CD4-positive, CD25-positive, alpha-beta regulatory T cell (primary cell): Measurements from ENCODE around the gene PSMG3. TPM values are rescaled to one million over a fixed set of nuclear protein-coding genes. Genes with fewer than 3 reads are reported as not detected.

ENCODE experiments used
- ATAC-seq, 2 donors: fragments of 150-1000 bp; cut with Tn5 transposase; one replicate each; pipeline ENCODE4 v1.10.0; 2021; ENCODE audit warnings: low read depth in 2 of 2, moderate number of reproducible peaks in 2 of 2, moderate library complexity in 1 of 2
- DNase-seq, 3 donors: peaks; one replicate each; pipeline versions ENCODE4 v3.0.0 to v3.0.0-alpha.2; 2012 to 2022; ENCODE audit warnings: mixed read lengths in 1 of 3
- H3K27ac ChIP-seq: one replicate; pipeline ENCODE4 v1.7.0; 2013; ENCODE audit warnings: mild to moderate bottlenecking, low read length; ENCODE audit not compliant: insufficient read depth, poor library complexity, severe bottlenecking
- H3K27me3 ChIP-seq: one replicate; pipeline ENCODE4 v1.7.0; 2013; ENCODE audit warnings: low read length; ENCODE audit not compliant: control insufficient read depth, insufficient read depth
- H3K36me3 ChIP-seq: one replicate; pipeline ENCODE4 v1.7.0; 2013; ENCODE audit warnings: mild to moderate bottlenecking, low read length, moderate library complexity; ENCODE audit not compliant: control insufficient read depth, insufficient read depth
- H3K4me1 ChIP-seq: 2 replicates; pipeline ENCODE4 v1.7.0; 2013; ENCODE audit warnings: mild to moderate bottlenecking, low read length; ENCODE audit not compliant: insufficient read depth, control insufficient read depth, poor library complexity, severe bottlenecking
- H3K4me3 ChIP-seq: one replicate; pipeline ENCODE4 v1.7.0; 2013; ENCODE audit warnings: low read depth, mild to moderate bottlenecking, low read length, moderate library complexity
- H3K9me3 ChIP-seq, 2 experiments: 1 replicate in 1 of 2; 2 replicates in 1 of 2; pipeline ENCODE4 v1.7.0; 2013; ENCODE audit warnings: low read length in 2 of 2, mild to moderate bottlenecking in 1 of 2, moderate library complexity in 1 of 2; ENCODE audit not compliant: control insufficient read depth in 2 of 2
- H3K27ac Mint-ChIP-seq, 3 donors: one replicate each; pipeline ENCODE4 v1.8.0; 2020 to 2022; ENCODE audit warnings: mild to moderate bottlenecking in 3 of 3, mixed read lengths in 3 of 3, moderate library complexity in 2 of 3
- H3K27me3 Mint-ChIP-seq: one replicate; pipeline ENCODE4 v1.8.0; 2022; ENCODE audit warnings: mild to moderate bottlenecking, mixed read lengths
- H3K36me3 Mint-ChIP-seq: one replicate; pipeline ENCODE4 v1.8.0; 2020; ENCODE audit warnings: mixed read lengths
- H3K4me1 Mint-ChIP-seq, 4 donors: one replicate each; pipeline ENCODE4 v1.8.0; 2020 to 2022; ENCODE audit warnings: mixed read lengths in 4 of 4, mild to moderate bottlenecking in 1 of 4
- H3K4me3 Mint-ChIP-seq, 4 donors: one replicate each; pipeline ENCODE4 v1.8.0; 2020 to 2022; ENCODE audit warnings: mild to moderate bottlenecking in 4 of 4, mixed read lengths in 4 of 4, moderate library complexity in 3 of 4
- H3K9me3 Mint-ChIP-seq, 7 donors: one replicate each; pipeline ENCODE4 v1.8.0; 2020 to 2022; ENCODE audit warnings: mixed read lengths in 7 of 7, mild to moderate bottlenecking in 3 of 7, moderate library complexity in 2 of 7
- polyA plus RNA-seq, 4 donors: library from polyadenylated mRNA; unstranded; fragments of 300-500 nt; fragmentation: Illumina TruSeq; gene quantifications; one replicate each; pipeline ENCODE4 v1.2.3, GENCODE V29; 2021
- total RNA-seq: library from RNA; stranded (reverse); gene quantifications from one replicate; pipeline ENCODE4 v1.2.3, GENCODE V29; 2022

PSMG3 gene
- total and polyA plus RNA-seq, 5 donors from 2014 or later: 16.3 to 47.8 (median 45.7) TPM

DNA sequence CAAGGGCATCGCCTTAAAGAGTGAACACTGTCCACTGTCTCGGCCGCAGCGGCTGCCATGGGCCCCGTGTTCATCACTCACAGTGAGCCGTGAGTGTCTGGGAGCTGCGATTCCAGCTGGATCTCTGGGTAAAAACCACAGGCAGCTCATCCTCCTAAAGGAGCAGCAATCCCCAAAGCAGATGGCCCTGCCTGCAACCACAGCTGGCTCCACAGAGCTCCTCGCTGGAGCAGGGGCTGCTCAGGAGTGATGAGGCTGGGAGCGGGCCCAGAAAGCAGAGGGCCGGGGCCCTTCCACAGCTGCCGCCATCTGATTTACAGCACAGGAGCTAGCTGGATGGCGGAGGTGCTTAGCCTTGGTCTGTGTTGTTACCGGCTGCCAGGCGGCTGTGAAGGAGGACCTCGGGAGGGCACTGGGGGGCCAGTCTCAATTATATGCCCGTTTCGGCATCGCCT lies 7.2 kb downstream of the PSMG3 start:
- peaks cover 0 to 2% (median under 1%) of the 10 kb centered on the region in 4 donors for H3K4me1 Mint-ChIP-seq
- H3K27ac ChIP-seq: no peak overlapping the region
- peaks cover 11% of the 10 kb centered on the region for H3K36me3 ChIP-seq
- H3K9me3 ChIP-seq: no peaks in the 10 kb centered on the region
- H3K36me3 Mint-ChIP-seq: peaks cover 3% of the 10 kb centered on the region
- no peaks in the 10 kb centered on the region for H3K4me1 ChIP-seq
- H3K9me3 Mint-ChIP-seq: no peaks in the 10 kb centered on the region
- H3K4me3 ChIP-seq: no peak overlapping the region
- no peak overlapping the region for H3K4me3 Mint-ChIP-seq
- no peaks in the 10 kb centered on the region for H3K27me3 ChIP-seq
- H3K27ac Mint-ChIP-seq: no peak overlapping the region
- no peak for DNase-seq
- ATAC-seq: no peak
- H3K27me3 Mint-ChIP-seq: no peaks in the 10 kb centered on the region

DNA sequence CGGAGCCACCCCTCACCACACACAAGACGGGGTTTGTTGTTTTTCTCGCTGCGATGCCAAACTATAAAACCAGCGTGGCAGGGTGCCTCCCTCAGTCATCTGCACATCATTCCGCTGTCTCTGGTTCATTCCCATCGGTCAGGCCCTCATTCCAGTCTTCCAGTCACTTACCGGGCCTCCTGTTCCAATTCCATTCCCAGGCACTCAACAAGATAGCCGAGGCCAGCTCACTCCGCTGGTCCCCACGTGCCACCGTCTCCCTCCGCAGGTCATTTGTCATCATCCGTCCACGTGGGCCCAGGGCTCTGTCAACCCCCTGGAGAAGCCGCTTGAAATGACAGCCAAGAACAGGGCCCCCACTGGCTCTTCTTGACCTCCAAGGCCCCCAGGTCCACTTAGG lies 7.7 kb downstream of the PSMG3 start:
- DNase-seq (no peak), ATAC-seq (no peak)
- H3K27ac Mint-ChIP-seq: no peak overlapping the region
- H3K4me1 ChIP-seq: no peaks in the 10 kb centered on the region
- H3K36me3 Mint-ChIP-seq: peaks cover 3% of the 10 kb centered on the region
- H3K4me3 ChIP-seq: no peak overlapping the region
- H3K4me3 Mint-ChIP-seq: no peak overlapping the region
- H3K27ac ChIP-seq: no peak overlapping the region
- H3K9me3 ChIP-seq: no peaks in the 10 kb centered on the region
- peaks cover 6% of the 10 kb centered on the region for H3K36me3 ChIP-seq
- no peaks in the 10 kb centered on the region for H3K9me3 Mint-ChIP-seq
- H3K27me3 ChIP-seq: no peaks in the 10 kb centered on the region
- peaks cover 0 to 3% (median under 1%) of the 10 kb centered on the region in 4 donors for H3K4me1 Mint-ChIP-seq
- H3K27me3 Mint-ChIP-seq: no peaks in the 10 kb centered on the region

DNA sequence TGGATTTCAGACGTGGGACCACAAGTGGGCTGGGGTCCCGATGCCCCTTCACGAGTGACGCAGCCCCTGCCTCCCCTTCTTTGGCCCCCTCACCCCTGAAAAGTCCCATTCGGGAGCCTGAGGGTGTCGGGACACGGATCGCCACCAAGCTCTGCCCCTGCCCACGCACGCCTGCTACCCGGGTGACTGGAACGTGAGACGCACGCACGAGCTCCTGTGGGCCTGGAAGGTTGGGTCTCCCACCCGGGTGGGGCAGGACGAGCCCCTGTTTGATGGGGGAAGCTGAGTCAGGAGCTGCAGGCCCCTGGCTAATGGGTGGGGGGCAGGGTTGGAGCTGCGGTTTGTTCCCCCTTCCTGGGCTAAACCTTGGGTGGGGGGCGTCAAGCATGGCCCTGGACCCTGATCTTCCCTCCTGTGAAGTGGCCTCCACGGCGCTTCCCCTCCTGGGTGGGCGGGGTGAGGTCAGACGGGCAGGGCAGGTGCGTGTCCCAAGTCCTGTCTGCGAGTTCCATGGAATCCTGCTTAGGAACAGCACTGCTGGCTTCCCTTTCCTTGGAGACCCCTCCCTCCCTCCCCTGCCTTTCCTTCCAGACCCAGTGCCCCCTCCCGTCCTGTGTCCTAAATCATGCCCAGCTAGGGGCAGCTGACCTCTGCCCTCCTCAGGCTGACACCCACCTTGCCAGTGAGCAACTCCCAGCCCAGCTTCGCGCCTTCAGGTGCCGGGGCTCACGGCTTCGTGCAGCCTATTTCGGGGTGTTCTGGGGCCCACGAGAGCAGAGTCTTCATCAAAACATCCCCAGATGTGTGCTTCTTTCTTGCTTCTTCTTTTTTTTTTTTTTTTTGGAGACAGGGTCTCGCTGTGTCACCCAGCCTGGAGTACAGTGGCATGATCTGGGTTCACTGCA lies 8.5 kb downstream of the PSMG3 start:
- ATAC-seq (no peak), DNase-seq (no peak)
- H3K27me3 Mint-ChIP-seq: no peaks in the 10 kb centered on the region
- peaks cover 0 to 6% (median under 1%) of the 10 kb centered on the region in 4 donors for H3K4me1 Mint-ChIP-seq
- no peaks in the 10 kb centered on the region for H3K36me3 ChIP-seq
- H3K27ac ChIP-seq: no peak overlapping the region
- no peaks in the 10 kb centered on the region for H3K36me3 Mint-ChIP-seq
- no peak overlapping the region for H3K4me3 ChIP-seq
- no peaks in the 10 kb centered on the region for H3K9me3 Mint-ChIP-seq
- no peaks in the 10 kb centered on the region for H3K27me3 ChIP-seq
- no peak overlapping the region for H3K27ac Mint-ChIP-seq
- H3K4me3 Mint-ChIP-seq: no peak overlapping the region
- H3K9me3 ChIP-seq: no peaks in the 10 kb centered on the region
- no peaks in the 10 kb centered on the region for H3K4me1 ChIP-seq

DNA sequence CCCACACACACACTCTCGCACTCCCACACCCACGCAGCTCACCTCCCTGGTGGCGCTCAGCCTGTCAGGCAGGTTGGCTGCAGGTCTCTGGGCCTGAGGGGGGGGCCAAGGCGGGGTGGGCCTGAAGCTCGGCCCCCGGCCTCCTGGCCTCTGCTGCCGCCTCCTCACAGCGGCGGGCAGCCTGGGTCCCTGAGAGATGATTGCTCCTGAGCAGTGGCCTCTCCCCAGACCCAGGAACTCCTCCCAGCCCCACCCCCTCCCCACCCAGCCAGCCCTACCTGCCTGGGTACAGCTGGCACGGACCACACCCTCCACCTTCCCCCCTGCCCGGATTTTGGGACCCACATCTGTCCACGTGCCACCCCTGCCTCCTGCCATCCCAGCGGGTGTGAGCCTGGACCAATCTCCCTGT lies 9.2 kb downstream of the PSMG3 start:
- H3K9me3 ChIP-seq: no peaks in the 10 kb centered on the region
- DNase-seq (no peak), ATAC-seq (no peak)
- peaks cover 0 to 6% (median 1%) of the 10 kb centered on the region in 4 donors for H3K4me1 Mint-ChIP-seq
- no peaks in the 10 kb centered on the region for H3K9me3 Mint-ChIP-seq
- H3K36me3 Mint-ChIP-seq: no peaks in the 10 kb centered on the region
- no peaks in the 10 kb centered on the region for H3K27me3 ChIP-seq
- no peaks in the 10 kb centered on the region for H3K36me3 ChIP-seq
- no peaks in the 10 kb centered on the region for H3K4me1 ChIP-seq
- no peak overlapping the region for H3K27ac ChIP-seq
- no peaks in the 10 kb centered on the region for H3K27me3 Mint-ChIP-seq
- H3K4me3 Mint-ChIP-seq: no peak overlapping the region
- H3K4me3 ChIP-seq: no peak overlapping the region
- H3K27ac Mint-ChIP-seq: no peak overlapping the region

DNA sequence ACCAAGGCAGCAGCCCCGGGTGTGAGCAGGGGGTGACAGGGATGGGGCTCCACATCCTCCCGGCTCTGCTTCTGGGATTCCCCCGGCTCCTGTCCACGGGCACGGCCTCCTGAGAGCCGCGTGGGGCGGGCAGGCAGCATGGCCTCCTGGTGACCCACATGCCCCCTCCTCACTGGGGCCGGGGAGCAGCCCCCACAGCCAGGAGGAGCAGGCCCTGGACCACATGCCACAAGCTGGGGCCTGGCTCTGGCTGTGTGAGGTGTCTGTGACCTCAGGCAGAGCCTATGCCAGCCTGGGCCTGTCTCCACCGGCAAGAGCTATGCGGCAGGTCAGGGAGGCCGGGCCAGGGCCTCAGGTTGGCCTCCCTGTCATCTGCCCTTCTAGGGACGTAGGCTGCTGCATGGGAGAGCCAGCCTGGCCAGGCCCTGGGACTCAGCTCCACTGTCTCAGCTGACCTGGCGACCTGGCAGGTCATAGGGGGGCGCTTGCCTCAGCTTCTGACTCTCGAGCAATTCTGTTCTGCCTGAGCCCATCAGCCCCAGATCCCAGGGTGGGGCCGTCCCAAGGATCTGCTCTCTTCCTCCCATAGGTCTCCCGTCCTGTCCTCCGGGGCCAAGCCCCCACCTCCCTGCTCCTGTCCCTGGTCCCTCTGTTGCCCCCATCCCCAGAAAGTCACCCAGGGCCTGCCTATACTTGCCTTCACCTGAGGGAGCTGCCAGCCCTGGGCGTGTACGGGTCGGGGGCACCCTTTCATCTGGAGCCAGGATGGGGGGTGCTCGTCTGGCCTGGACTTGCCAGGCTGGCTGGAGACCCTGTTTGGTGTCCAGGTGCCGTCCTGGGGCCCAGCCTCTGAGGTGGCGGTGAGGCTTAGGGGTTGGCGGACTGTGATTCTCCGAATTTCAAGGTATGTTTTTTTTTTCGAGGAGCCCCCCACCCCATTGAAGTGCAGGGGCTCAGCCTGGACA lies 9.9 kb downstream of the PSMG3 start:
- peaks cover 0 to 6% (median 1%) of the 10 kb centered on the region in 4 donors for H3K4me1 Mint-ChIP-seq
- H3K4me3 ChIP-seq: no peak overlapping the region
- no peak overlapping the region for H3K27ac Mint-ChIP-seq
- ATAC-seq (no peak), DNase-seq (no peak)
- H3K9me3 ChIP-seq: no peaks in the 10 kb centered on the region
- no peaks in the 10 kb centered on the region for H3K4me1 ChIP-seq
- no peak overlapping the region for H3K4me3 Mint-ChIP-seq
- no peaks in the 10 kb centered on the region for H3K36me3 Mint-ChIP-seq
- H3K27me3 Mint-ChIP-seq: no peaks in the 10 kb centered on the region
- no peak overlapping the region for H3K27ac ChIP-seq
- H3K9me3 Mint-ChIP-seq: no peaks in the 10 kb centered on the region
- H3K27me3 ChIP-seq: no peaks in the 10 kb centered on the region
- H3K36me3 ChIP-seq: no peaks in the 10 kb centered on the region

DNA sequence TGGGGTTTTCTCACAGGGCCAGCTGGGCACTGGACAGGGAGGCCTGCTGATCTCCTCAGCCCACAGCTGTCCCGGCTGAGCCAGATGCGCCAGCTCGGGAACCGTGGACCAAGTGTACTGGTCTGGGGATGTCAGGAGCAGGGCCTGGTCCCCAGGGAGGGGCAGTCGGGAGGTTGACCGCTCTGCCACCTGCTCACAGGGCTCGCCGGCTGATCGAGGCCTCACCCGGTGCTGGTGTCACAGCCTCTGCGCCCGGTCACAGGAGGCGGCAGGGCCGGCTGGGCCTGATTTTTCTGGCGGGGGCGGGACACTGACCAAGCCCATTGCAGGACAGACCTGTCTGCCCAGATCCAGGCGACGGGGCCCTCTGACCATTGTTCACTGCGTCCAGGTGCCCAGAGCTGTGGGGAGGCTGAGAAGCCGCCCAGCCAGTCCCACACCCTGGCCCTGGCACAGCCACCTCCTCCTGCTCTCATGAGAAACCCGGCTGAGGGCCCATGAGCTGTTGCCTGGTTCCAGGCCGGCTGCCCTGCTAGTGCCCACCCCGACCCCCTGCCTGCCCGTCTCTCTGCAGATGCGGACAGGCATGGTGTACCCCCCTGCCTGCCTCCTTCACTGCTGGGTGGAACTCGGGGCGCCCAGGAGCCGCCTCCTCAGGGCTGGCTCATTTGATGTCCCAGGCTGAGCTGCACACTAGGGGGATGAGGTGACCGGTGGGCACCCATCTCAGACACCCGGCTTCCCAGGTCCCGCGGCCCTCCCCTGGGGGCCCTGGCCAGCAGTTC lies 10.8 kb downstream of the PSMG3 start:
- ATAC-seq (no peak), DNase-seq (no peak)
- no peak overlapping the region for H3K4me3 ChIP-seq
- Mint-ChIP-seq H3K36me3 (no peaks in the 10 kb centered on the region), H3K9me3 (no peaks in the 10 kb centered on the region), H3K4me1 (peaks cover 0 to 6% (median 1%) of the 10 kb centered on the region in 4 donors), H3K4me3 (no peak overlapping the region), H3K27me3 (no peaks in the 10 kb centered on the region), H3K27ac (no peak overlapping the region)
- H3K9me3 ChIP-seq: no peaks in the 10 kb centered on the region
- no peaks in the 10 kb centered on the region for H3K36me3 ChIP-seq
- H3K27ac ChIP-seq: no peak overlapping the region
- H3K4me1 ChIP-seq: no peaks in the 10 kb centered on the region
- H3K27me3 ChIP-seq: no peaks in the 10 kb centered on the region

DNA sequence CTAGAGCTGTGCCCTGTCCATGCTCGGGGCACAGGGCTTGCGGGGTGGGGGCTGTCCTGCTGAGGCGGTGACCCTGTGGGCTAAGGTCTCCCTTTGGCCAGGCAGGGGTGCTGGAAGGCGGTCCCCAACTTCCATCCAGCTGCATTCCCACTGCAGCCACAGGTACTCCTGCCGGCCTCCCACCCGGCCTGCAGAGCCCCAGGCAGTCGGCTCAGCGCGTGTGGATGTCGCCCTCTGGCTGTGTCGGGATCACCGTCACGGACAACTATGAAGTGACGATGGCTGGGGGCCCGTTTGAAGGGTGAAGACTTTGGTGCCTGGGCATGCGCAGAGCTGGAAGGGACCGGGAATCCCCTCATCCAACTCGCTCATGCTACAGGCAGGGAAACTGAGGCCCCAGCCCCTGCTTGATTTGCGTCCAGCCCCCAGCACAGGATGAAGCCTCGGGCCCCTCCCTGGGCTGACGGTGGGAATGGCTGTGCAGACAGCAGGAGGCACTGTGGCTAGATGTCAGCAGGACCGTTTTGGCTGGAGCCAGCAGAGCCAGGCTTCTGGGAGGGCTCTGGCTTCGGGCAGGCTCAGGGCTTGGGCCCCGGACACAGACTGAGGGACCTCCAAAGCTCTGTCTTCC lies 11.5 kb downstream of the PSMG3 start:
- H3K9me3 Mint-ChIP-seq: no peaks in the 10 kb centered on the region
- no peak for DNase-seq

More for the DNA sequence above, 11.5 kb downstream of the PSMG3 start:
- no peak overlapping the region for H3K4me3 Mint-ChIP-seq
- Histone ChIP-seq H3K4me3 (no peak overlapping the region), H3K4me1 (no peaks in the 10 kb centered on the region), H3K27me3 (no peaks in the 10 kb centered on the region), H3K36me3 (no peaks in the 10 kb centered on the region), H3K9me3 (no peaks in the 10 kb centered on the region), H3K27ac (no peak overlapping the region)
- no peaks in the 10 kb centered on the region for H3K36me3 Mint-ChIP-seq
- H3K27ac Mint-ChIP-seq: no peak overlapping the region
- peaks cover 0 to 6% (median 1%) of the 10 kb centered on the region in 4 donors for H3K4me1 Mint-ChIP-seq
- no peak for ATAC-seq
- H3K27me3 Mint-ChIP-seq: no peaks in the 10 kb centered on the region
